AG04450 (cell line): Measurements from ENCODE around the gene RBPJL. TPM values are rescaled to one million over a fixed set of nuclear protein-coding genes. Genes with fewer than 3 reads are reported as not detected.
A peak's percentile ranks its signal among the peaks of the same experiment; 100 is the strongest.

Experiments
- CTCF ChIA-PET: fragments of 300-600, 350-600 bp; formaldehyde crosslinking; extraction: SDS; loops from one replicate; lab custom pipeline; 2022; ENCODE audit warnings: antibody characterized with exemption, inconsistent platforms; lab: Charles Lee
- POLR2A ChIA-PET: fragments of 350-600 bp; formaldehyde crosslinking; extraction: SDS; loops from one replicate; lab custom pipeline; 2021; ENCODE audit warnings: antibody characterized with exemption, inconsistent platforms; lab: Yijun Ruan, JAX
- DNase-seq: peaks from one replicate; pipeline ENCODE4 v3.0.0-alpha.2; 2011; ENCODE audit warnings: low read depth, low spot score
- H3K27ac ChIP-seq: one replicate; pipeline ENCODE4 v1.5.1; 2012; ENCODE audit warnings: low read depth, low read length, control low read depth
- H3K27me3 ChIP-seq: one replicate; pipeline ENCODE4 v1.6.0; 2012; ENCODE audit warnings: low read length; ENCODE audit not compliant: control insufficient read depth, insufficient read depth
- H3K4me3 ChIP-seq: 2 replicates; pipeline ENCODE4 v1.5.1; 2011; ENCODE audit warnings: mild to moderate bottlenecking, low read depth, low read length, control low read depth
- H3K9me3 ChIP-seq: 2 replicates; pipeline ENCODE4 v1.5.1; 2012; ENCODE audit warnings: low read length; ENCODE audit not compliant: control insufficient read depth, insufficient read depth
- CTCF ChIP-seq: IDR thresholded peaks from 2 replicates; pipeline ENCODE4 v1.5.1; 2011; ENCODE audit warnings: low read depth, low read length, control low read depth, inconsistent platforms
- polyA plus RNA-seq: library from polyadenylated mRNA; depleted of rRNA; stranded (reverse); fragments of >200 nt; gene quantifications from 2 replicates; pipeline ENCODE4 v1.2.3, GENCODE V29; 2011

The RBPJL gene
- polyA plus RNA-seq, 1 experiment, result not detected

DNA sequence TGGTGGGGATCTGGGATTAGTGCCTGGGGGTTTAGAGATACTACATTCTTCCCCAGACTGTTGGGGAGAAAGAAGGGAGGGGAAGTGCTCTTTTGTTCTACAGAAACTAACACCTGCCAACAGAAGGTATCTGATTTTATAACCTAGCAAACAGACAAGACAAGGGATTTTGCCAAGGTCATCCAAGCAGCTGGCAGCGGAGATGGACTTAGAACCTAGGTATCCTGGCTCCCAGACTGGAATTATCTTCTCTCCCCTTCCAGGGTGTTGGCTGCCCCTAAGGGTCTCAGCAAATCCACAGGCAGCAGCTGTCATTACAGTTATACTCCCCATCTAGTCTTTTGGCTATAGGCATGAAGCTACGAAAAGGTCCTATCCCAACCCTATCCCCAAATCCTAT is 33.2 kb downstream of the RBPJL start:
- POLR2A ChIA-PET, result no interaction called here
- no peak for DNase-seq
- TF ChIP-seq CTCF, result no peak
- no peaks in the 10 kb centered on the region for H3K9me3 ChIP-seq
- no peaks in the 10 kb centered on the region for H3K27me3 ChIP-seq
- peak overlapping the region; percentile 98 for H3K27ac ChIP-seq
- no peak overlapping the region for H3K4me3 ChIP-seq
- CTCF ChIA-PET, result interaction anchor here (0.7 kb wide), 1 partner anchor 21 kb away, joined by 4 read pairs; no protein-coding TSS in a partner anchor

DNA sequence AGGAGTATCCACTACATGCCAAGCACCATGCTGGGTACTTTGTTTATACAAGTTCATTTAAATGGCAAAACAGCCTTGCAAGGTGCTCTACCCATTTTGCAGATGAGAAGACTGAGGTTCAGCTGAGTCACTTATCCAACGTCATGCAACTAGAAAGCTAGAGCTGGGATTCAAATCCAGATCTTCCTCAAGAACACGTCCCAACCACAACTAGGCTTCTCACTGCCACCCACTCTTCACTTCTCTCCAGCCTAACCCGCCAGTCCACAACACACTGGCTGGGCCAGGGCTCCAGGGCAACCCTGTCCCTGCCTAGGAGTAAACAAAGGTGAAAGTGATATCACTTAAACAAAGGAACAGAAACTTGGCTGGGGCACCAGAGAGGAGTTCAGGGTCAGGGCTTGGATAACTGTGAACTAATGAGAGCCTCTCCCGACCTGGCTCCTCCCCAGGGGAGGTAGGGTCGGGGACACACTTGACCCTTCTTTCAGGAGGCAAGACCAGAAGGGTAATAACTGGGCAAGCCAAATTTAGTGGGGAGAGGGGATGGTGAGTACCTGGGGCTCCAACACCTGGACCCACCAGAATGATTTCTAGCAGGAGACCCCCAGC is 33.7 kb downstream of the RBPJL start:
- H3K27ac ChIP-seq, result peak overlapping the region; percentile 61
- no peak overlapping the region for H3K4me3 ChIP-seq
- TF ChIP-seq CTCF, result no peak
- no peaks in the 10 kb centered on the region for H3K27me3 ChIP-seq
- no peaks in the 10 kb centered on the region for H3K9me3 ChIP-seq
- ChIA-PET POLR2A (no interaction called here), CTCF (interaction anchor here (0.7 kb wide), 1 partner anchor 21 kb away, joined by 4 read pairs; no protein-coding TSS in a partner anchor)
- DNase-seq, result no peak

DNA sequence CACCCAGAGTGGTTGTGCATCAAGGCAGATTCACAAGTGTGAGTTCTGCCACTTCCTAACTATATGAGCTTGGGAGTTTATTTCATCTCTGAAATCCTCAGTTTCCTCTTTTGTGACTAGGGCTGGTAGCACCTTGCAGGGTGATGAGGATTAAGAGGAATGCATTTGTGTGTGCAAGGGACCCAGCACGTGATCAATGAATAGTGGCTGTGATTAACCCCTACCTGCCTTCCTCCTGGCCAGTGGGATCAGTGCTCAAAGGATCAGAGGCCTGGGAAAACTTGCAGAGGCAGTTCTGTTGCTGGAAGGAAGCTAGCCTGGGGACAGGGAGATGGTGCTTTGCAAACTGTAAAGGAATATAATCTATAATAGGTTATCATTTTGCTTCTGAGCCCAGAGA is 34.3 kb downstream of the RBPJL start:
- no peaks in the 10 kb centered on the region for H3K27me3 ChIP-seq
- POLR2A ChIA-PET, result interaction anchor here (2.7 kb wide), 1 partner anchor 22 kb away, joined by 8 read pairs; the partner anchor contains the start of gene SYS1
- no peak overlapping the region for H3K4me3 ChIP-seq
- CTCF ChIA-PET, result interaction anchor here (1.2 to 2.2 kb wide), 3 partner anchors 21 to 96 kb away, joined by 5 to 13 read pairs (median 6); partner anchors contain the start of gene SYS1
- no peaks in the 10 kb centered on the region for H3K9me3 ChIP-seq
- DNase-seq, result no peak
- no peak for TF ChIP-seq CTCF
- peak overlapping the region; percentile 61 for H3K27ac ChIP-seq

DNA sequence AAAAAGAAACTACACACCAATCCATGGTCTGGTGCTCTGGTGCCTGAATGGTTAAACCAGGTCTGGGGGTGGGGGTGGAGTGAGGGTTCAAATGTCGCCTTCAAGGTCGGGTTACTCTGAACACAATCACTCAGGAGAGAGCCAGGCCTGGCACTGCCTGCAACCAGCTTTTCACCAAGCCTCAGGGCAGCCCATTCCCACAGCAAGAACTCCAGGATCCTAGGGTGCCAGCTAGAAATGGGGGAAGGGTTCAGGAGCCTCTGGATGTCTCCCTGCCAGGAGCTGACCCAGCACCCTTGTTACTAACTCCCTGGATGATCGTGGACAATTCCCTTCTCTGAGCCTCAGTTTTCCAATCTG is 34.9 kb downstream of the RBPJL start:
- no peaks in the 10 kb centered on the region for H3K9me3 ChIP-seq
- H3K27ac ChIP-seq, result peak overlapping the region; percentile 85
- peak overlapping the region; percentile 97 for H3K4me3 ChIP-seq
- ChIA-PET POLR2A (interaction anchor here (2.7 kb wide), 1 partner anchor 22 kb away, joined by 8 read pairs; the partner anchor contains the start of gene SYS1), CTCF (interaction anchor here (1.2 to 2.2 kb wide), 3 partner anchors 21 to 95 kb away, joined by 5 to 13 read pairs (median 6); partner anchors contain the start of gene SYS1)
- no peak for TF ChIP-seq CTCF
- DNase-seq, result no peak
- no peaks in the 10 kb centered on the region for H3K27me3 ChIP-seq
